Measurements from ENCODE around the gene NWD2. TPM values are rescaled to one million over a fixed set of nuclear protein-coding genes. Genes with fewer than 3 reads are reported as not detected.

The NWD2 gene
- total RNA-seq, 4 donors from 2014 or later: 0.12 to 0.67 (median 0.15) TPM; not detected in 1

DNA sequence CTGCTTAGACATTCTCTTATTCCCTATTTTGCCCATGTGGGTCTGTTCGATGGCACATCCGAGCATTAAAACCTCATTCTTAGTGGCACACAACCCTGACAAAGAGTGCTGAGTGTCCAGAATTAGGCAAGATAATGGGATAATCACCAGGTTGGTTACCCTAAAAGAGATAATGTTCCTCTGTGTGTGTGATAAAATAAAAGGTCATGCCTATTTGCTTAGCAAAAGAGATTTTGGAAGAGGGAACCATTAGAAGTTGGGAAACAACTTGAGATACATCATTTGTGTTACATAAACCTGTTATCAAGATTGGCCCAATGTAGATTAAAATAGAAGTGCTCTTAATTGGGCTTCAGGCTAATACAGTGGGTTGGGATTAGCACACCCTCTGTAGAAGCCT is 182.7 kb downstream of the NWD2 start:
- TF ChIP-seq POLR2AphosphoS5 (IDR thresholded peaks at IDR 0.05): no peak
- TF ChIP-seq POLR2A (IDR thresholded peaks at IDR 0.05): no peak
- TF ChIP-seq EP300 (IDR thresholded peaks at IDR 0.05): no peak
- TF ChIP-seq, protein P1, sequence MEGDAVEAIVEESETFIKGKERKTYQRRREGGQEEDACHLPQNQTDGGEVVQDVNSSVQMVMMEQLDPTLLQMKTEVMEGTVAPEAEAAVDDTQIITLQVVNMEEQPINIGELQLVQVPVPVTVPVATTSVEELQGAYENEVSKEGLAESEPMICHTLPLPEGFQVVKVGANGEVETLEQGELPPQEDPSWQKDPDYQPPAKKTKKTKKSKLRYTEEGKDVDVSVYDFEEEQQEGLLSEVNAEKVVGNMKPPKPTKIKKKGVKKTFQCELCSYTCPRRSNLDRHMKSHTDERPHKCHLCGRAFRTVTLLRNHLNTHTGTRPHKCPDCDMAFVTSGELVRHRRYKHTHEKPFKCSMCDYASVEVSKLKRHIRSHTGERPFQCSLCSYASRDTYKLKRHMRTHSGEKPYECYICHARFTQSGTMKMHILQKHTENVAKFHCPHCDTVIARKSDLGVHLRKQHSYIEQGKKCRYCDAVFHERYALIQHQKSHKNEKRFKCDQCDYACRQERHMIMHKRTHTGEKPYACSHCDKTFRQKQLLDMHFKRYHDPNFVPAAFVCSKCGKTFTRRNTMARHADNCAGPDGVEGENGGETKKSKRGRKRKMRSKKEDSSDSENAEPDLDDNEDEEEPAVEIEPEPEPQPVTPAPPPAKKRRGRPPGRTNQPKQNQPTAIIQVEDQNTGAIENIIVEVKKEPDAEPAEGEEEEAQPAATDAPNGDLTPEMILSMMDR (IDR thresholded peaks at IDR 0.05): no peak

DNA sequence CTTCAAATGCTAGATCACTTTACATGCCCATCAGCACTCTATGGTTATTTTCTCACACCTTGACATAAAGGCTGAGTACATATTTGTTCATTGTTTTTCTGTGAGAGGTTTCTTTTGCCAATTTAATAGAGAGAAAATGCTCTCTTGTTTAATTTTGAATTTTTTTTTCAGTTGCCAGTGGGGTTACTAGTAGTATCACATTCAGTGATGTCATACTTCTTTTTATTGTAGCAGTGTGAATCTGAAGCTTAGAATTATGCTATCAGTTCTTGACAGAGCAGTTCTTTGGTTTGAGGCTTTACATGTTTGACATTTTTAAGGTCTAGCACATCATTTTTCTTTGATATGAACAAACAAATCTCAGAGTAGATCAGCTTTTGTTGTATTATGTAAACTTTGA is 185.4 kb downstream of the NWD2 start:
- Histone ChIP-seq H3K27ac (no peak overlapping the region), H3K36me3 (no peaks in the 10 kb centered on the region), H3K4me3 (no peak overlapping the region), H3K9me3 (no peaks in the 10 kb centered on the region), H3K27me3 (peaks cover 9% of the 10 kb centered on the region), H3K4me1 (no peaks in the 10 kb centered on the region)
- TF ChIP-seq POLR2AphosphoS5 (IDR thresholded peaks at IDR 0.05) (no peak), EP300 (IDR thresholded peaks at IDR 0.05) (no peak), POLR2A (IDR thresholded peaks at IDR 0.05) (no peak)
- TF ChIP-seq, protein P1 (IDR thresholded peaks at IDR 0.05): no peak
- ATAC-seq: no peak

More for the DNA sequence above, 182.7 kb downstream of the NWD2 start:
- WGBS, 2 donors (ENCODE audit: low coverage in 1 of 2): 89% methylated on average over 2 of the region's 2 CpGs; no CpG with 5 or more reads in 1 of the 2 donors
- Histone ChIP-seq H3K4me3 (no peak overlapping the region), H3K9me3 (no peaks in the 10 kb centered on the region), H3K4me1 (no peaks in the 10 kb centered on the region), H3K36me3 (no peaks in the 10 kb centered on the region), H3K27ac (no peak overlapping the region), H3K27me3 (peaks cover 7% of the 10 kb centered on the region)
- ATAC-seq: no peak

DNA sequence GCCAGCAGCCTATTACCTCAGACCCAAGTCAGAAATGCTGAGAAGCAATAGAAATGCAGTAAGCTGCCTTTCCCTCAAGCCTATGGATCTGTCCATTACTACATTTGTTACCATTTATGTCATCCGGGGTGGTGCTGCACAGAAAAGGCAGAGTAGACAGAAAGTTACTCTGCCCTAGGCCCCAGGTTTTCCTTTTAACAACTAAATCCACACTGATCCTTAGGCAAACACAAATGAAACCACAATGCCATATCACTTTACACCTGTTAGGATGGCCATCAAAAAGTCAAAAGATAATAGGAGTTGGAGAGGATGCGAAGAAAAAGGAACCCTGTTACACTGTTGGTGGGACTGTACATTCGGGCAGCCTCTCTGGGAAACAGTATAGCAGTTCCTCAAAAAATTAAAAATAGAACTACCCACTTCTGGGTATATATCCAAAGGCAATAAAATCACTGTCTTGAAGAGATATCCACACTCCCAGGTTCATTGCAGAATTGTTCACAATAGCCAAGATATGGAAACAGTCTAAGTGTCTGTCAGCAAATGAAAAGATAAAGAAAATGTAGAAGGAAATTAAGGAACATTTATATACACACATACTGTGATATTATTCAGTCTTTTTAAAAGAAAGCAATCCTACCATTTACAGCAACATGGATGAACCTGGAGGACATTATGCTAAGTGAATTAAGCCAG is 186.3 kb downstream of the NWD2 start:
- Histone ChIP-seq H3K4me3 (no peak overlapping the region), H3K36me3 (no peaks in the 10 kb centered on the region), H3K4me1 (no peaks in the 10 kb centered on the region), H3K9me3 (no peaks in the 10 kb centered on the region), H3K27me3 (peaks cover 9% of the 10 kb centered on the region), H3K27ac (no peak overlapping the region)
- 75 to 90% methylated on average over 2 to 3 of the region's 3 CpGs for WGBS, 2 donors (ENCODE audit: low coverage in 1 of 2)
- no peak for ATAC-seq
- no peak for TF ChIP-seq EP300 (IDR thresholded peaks at IDR 0.05)
- TF ChIP-seq POLR2A (IDR thresholded peaks at IDR 0.05): no peak
- TF ChIP-seq, protein P1 (IDR thresholded peaks at IDR 0.05): no peak
- TF ChIP-seq POLR2AphosphoS5 (IDR thresholded peaks at IDR 0.05): no peak

DNA sequence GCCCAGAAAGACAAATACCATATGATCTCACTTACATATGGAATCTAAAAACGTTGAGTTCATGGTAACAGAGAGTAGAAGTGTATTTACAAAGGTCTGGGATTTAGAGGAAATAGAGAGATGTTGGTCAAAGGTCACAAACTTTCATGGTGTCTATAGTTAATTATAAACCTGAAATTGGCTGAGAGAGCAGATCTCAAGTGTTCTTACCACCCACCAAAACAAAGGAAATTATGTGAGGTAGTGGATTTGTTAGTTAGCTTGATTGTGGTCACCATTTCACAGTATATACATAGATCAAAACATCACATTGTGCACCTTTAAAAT is 186.8 kb downstream of the NWD2 start:
- H3K4me1 ChIP-seq: no peaks in the 10 kb centered on the region
- H3K27me3 ChIP-seq: peaks cover 9% of the 10 kb centered on the region
- H3K4me3 ChIP-seq: no peak overlapping the region
- H3K36me3 ChIP-seq: no peaks in the 10 kb centered on the region
- H3K9me3 ChIP-seq: no peaks in the 10 kb centered on the region
- no peak for TF ChIP-seq EP300 (IDR thresholded peaks at IDR 0.05)
- no peak for TF ChIP-seq POLR2AphosphoS5 (IDR thresholded peaks at IDR 0.05)
- TF ChIP-seq POLR2A (IDR thresholded peaks at IDR 0.05): no peak
- TF ChIP-seq, protein P1 (IDR thresholded peaks at IDR 0.05): no peak
- WGBS, 2 donors (ENCODE audit: low coverage in 1 of 2): 0 to 4% methylated on average over 1 of the region's 1 CpG
- no peak overlapping the region for H3K27ac ChIP-seq
- ATAC-seq: no peak

DNA sequence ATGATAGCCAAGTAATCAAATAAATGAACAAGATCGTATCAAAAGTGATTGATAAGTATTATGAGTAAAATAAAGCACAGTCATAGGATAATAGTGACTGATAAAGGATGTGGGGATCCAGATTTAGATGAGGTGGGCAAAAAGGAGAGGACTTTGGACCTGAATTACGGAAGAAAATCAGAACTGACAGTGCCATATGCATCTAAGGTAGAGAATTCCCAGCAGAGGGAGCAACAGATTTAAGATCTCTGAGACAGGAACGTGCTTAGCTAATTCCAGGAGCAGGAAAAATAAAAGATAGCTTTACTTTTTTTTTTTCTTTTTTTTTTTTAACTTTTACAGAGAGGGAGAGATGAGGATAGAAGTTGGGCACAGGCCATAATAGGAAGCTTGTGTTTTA is 189.9 kb downstream of the NWD2 start:
- no peak overlapping the region for H3K4me3 ChIP-seq
- H3K27ac ChIP-seq: no peak overlapping the region
- H3K36me3 ChIP-seq: no peaks in the 10 kb centered on the region
- ATAC-seq: no peak
- H3K9me3 ChIP-seq: no peaks in the 10 kb centered on the region
- no peaks in the 10 kb centered on the region for H3K4me1 ChIP-seq
- peaks cover 9% of the 10 kb centered on the region for H3K27me3 ChIP-seq
- TF ChIP-seq, protein P1 (IDR thresholded peaks at IDR 0.05): no peak
- 41% methylated on average over 3 of the region's 3 CpGs for WGBS, 2 donors (ENCODE audit: low coverage in 1 of 2)

Data from gastroesophageal sphincter (tissue), 4 donors.